NT2/D1 (cell line): ENCODE results near the gene CREBL2.

Experiments used
- SUZ12 ChIP-seq: IDR thresholded peaks from 2 replicates; pipeline ENCODE4 v1.6.1; 2011; ENCODE audit not compliant: insufficient read length, insufficient read depth; ENCODE audit errors: extremely low read depth
- ZNF274 ChIP-seq: IDR thresholded peaks from 2 replicates; pipeline ENCODE4 v1.6.1; 2011; ENCODE audit warnings: mild to moderate bottlenecking, low read depth, low read length

DNA sequence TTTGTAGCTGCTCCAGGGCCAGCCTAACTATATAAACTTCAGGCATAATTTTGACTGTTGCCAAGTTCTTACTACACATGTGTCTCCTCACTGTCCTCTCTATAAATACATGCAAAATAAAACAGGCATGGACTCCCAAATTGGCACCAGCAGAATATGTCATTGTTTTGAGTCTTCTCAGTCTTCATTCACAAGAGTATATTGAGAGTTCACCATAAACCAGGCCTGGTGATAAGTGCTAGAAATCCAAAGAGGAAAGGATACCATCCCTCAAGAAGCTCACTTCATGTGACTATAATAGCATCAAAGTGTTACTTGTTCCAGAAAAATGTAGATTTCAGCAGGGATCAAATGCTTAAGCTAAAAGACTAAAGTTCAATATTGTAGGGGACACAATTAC, 70.6 kb downstream of the CREBL2 start:
- no peak for TF ChIP-seq ZNF274
- no peak for TF ChIP-seq SUZ12
